Epithelial cell of esophagus (primary cell): ENCODE measurements around the gene JKAMP.

Experiments
- DNase-seq: peaks from one replicate; pipeline ENCODE4 v3.0.0; 2010; ENCODE audit warnings: low read depth
- H3K4me3 ChIP-seq: 2 replicates; pipeline ENCODE4 v1.5.1; 2011; ENCODE audit warnings: mild to moderate bottlenecking, low read length, control low read depth
- TF ChIP-seq, protein P1 (sequence below): IDR thresholded peaks from 2 replicates; pipeline ENCODE4 v1.5.1; 2011; ENCODE audit warnings: low read depth, mild to moderate bottlenecking, low read length, control low read depth, inconsistent platforms; ENCODE audit not compliant: insufficient read depth; ENCODE audit errors: missing control alignments

The JKAMP gene

GRCh38 chr14:59492384-59492783 is 8.1 kb downstream of the JKAMP start:
- TF ChIP-seq, protein P1, sequence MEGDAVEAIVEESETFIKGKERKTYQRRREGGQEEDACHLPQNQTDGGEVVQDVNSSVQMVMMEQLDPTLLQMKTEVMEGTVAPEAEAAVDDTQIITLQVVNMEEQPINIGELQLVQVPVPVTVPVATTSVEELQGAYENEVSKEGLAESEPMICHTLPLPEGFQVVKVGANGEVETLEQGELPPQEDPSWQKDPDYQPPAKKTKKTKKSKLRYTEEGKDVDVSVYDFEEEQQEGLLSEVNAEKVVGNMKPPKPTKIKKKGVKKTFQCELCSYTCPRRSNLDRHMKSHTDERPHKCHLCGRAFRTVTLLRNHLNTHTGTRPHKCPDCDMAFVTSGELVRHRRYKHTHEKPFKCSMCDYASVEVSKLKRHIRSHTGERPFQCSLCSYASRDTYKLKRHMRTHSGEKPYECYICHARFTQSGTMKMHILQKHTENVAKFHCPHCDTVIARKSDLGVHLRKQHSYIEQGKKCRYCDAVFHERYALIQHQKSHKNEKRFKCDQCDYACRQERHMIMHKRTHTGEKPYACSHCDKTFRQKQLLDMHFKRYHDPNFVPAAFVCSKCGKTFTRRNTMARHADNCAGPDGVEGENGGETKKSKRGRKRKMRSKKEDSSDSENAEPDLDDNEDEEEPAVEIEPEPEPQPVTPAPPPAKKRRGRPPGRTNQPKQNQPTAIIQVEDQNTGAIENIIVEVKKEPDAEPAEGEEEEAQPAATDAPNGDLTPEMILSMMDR: no peak
- H3K4me3 ChIP-seq: no peak overlapping the region
- DNase-seq: no peak

GRCh38 chr14:59500732-59501131 is 16.4 kb downstream of the JKAMP start:
- TF ChIP-seq, protein P1: no peak
- no peak for DNase-seq
- no peak overlapping the region for H3K4me3 ChIP-seq

DNA sequence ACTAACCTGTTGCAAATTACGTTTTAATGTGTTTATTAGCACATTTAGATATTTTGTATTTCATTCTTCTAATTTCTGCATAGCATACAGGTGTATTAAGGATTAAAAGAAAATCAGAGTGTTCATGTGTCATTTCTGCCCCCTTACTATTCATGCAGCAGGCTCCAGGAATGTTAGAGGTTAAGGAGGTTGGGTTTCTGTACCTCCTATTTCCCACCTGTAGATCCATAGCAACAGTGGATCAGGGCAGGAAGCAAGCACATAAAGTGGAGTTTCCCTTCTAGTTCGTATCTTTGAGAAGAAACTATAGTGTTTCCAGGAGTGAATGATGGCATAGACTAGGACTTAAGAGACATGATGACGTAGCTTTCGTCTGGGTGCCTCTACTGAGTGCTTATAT is 18.9 kb downstream of the JKAMP start:
- TF ChIP-seq, protein P1: no peak
- DNase-seq: no peak
- H3K4me3 ChIP-seq: no peak overlapping the region

DNA sequence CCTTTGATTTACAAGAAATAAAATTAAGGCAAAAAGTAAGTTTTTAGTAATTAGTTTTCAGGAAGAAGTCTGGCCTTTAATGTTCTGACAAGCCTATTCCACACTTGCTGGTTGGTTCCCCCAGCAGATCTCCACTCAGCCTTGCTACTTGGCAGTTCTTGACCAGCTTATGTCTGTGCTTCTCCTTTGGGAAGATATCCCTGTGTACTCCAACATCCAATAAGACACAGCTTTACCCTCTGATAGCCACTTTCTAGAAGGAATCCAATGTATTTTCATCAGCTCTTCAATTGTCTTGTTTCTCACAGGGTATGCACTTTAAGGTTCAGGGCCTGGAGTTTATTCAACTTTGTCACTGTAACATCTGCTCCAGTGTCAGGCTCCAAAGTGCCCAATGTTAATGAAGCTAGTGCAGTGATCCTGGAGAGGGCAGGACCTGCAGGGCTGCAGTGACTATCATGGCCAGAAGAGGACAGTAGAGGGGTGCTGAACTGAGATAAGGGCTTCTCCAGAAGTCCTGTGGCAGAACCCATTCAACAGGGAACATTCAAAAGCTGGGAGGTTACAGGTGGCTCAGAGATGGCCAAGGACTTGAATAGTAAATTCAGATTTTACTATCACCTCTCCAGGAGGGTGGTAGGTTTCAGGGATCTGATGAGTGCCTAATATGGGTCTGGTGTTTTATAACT is 22.9 kb downstream of the JKAMP start:
- TF ChIP-seq, protein P1: peak; percentile 99
- no peak overlapping the region for H3K4me3 ChIP-seq
- DNase-seq: peak; percentile 69

DNA sequence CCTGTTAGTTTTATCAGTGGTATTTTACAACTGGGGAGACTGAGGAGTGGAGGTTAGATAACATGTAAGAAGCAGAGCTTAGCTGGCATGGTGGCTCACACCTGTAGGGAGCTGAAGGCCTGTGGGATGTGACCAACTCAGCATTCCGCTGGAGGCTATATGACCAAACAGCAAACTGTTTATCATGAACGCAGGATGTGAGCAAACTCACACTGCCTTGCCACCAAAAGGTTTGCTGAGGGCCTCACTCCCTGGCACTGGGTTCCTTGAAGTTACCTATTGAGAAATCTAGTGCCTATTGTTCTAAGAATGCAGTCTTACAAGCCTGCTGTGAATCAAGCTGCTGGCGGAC is 23.4 kb downstream of the JKAMP start:
- DNase-seq: peak; percentile 90
- no peak overlapping the region for H3K4me3 ChIP-seq
- TF ChIP-seq, protein P1: no peak

DNA sequence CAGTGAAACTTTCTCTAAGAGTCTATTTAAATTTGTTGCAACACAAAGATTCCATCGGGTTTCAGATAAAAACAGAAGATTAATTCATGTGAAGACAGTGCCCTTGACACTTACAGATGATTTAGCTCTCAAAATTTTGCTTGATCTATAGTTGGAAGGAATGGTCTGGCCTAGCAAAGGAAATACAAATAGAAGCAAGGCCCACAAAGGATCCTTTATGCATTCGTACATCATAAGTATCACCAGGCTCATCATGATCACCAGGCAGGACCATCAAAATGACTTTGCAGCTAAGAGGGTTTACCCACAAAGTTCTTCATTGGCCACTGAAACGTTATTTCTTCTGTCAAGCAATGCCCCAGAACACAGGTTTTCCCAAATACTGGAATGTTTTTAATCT is 24.8 kb downstream of the JKAMP start:
- TF ChIP-seq, protein P1: no peak
- no peak overlapping the region for H3K4me3 ChIP-seq
- no peak for DNase-seq

DNA sequence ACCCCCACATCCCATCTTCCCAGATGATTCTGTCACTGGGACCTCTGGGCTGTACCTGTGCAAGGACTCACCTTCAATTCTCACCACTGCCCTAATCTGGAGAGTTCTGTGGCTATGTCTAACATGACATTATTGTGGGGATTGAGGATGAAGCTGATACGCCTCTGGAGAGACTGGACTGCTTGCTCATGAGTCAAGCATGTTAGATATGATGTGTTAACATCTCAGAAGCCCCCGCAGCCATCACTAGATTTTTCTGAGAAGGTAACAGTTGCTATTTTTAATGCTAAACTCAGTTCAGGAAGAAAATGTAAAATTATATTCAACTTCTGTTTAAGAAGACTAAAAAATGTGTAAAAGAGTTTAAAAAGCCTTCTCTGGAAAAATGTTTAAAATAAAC is 25.7 kb downstream of the JKAMP start:
- TF ChIP-seq, protein P1: no peak
- no peak for DNase-seq
- H3K4me3 ChIP-seq: no peak overlapping the region
